Measurements from ENCODE around the gene UBR2. TPM values are rescaled to one million over a fixed set of nuclear protein-coding genes. Genes with fewer than 3 reads are reported as not detected.

UBR2 gene
- total and polyA plus RNA-seq, 2 of the 13 experiments (the other 11 are each of a cell fraction or from before 2014, with no cell fraction given), result 17.6 to 29.3 TPM

GRCh38 chr6:42550277-42550676 lies 13.6 kb upstream of the UBR2 start (continued):
- no peak for TF ChIP-seq FOXO4 (CRISPR knock-in tag; conservative IDR thresholded peaks at IDR 0.05)
- no peak for TF ChIP-seq DR1 (CRISPR knock-in tag; IDR thresholded peaks at IDR 0.05)
- TF ChIP-seq HBP1 (CRISPR knock-in tag; IDR thresholded peaks at IDR 0.05; ENCODE audit: low read depth), result no peak
- no peak for TF ChIP-seq ETV6 (CRISPR knock-in tag; conservative IDR thresholded peaks at IDR 0.05)
- no peak for TF ChIP-seq POLR2G (IDR thresholded peaks at IDR 0.05; ENCODE audit: low read depth, low read length)

GRCh38 chr6:42551217-42551616 lies 12.6 kb upstream of the UBR2 start:
- WGBS (ENCODE audit: low lambda C conversion rate), result 8% methylated on average over 1 of the region's 1 CpG
- no peak for TF ChIP-seq CCDC6 (CRISPR knock-in tag; IDR thresholded peaks at IDR 0.05)
- H3K27me3 ChIP-seq (ENCODE audit: control insufficient read depth in 1 of 2, insufficient read depth in 2 of 2, low read length in 2 of 2), result no peaks in the 10 kb centered on the region
- H4K20me1 ChIP-seq (ENCODE audit: insufficient read depth, low read length), result no peaks in the 10 kb centered on the region
- DNase-seq (ENCODE audit: low spot score) (no peak), ATAC-seq (no peak), FAIRE-seq (no peak)
- no peaks in the 10 kb centered on the region for H3K79me2 ChIP-seq (ENCODE audit: insufficient read depth, low read length)
- peaks cover 18% of the 10 kb centered on the region for H3K4me1 ChIP-seq (ENCODE audit: insufficient read depth, low read length)
- in situ Hi-C loops (cut with HindIII; ENCODE audit: extremely low pct_ligation_motif_present, low pct_unique_long_range_greater_than_20kb), result no loop called here
- H3K27ac ChIP-seq (ENCODE audit: extremely low read length, insufficient read depth, low read length), result no peak overlapping the region
- no peak overlapping the region for H3K4me2 ChIP-seq (ENCODE audit: low read depth, low read length)
- intact Hi-C loops (cut with micrococcal nuclease; ENCODE audit: unreplicated experiment), result no loop called here
- H3K9ac ChIP-seq (ENCODE audit: insufficient read depth, low read depth, low read length), result no peak overlapping the region
- ChIA-PET POLR2A (interaction anchor here (2.4 kb wide), 1 partner anchor 13 kb away, joined by 9 read pairs; the partner anchor contains the start of gene UBR2), CTCF (ENCODE audit: low intra/inter-chr PET ratio, low total read pairs) (no interaction called here)
- H3K36me3 ChIP-seq (replicated peaks in 1 of 2; ENCODE audit: control insufficient read depth in 1 of 2, insufficient read depth in 2 of 2, low read length in 2 of 2), result no peaks in the 10 kb centered on the region
- H3K4me3 ChIP-seq (replicated peaks in 1 of 3; ENCODE audit: insufficient read depth in 1 of 3, low read depth in 2 of 3, low read length in 3 of 3), result no peak overlapping the region
- no peak overlapping the region for H2AFZ ChIP-seq (ENCODE audit: low read length)
- BruUV-seq (replicated peaks), result no TSS peak
- H3K9me3 ChIP-seq (ENCODE audit: low read length), result no peaks in the 10 kb centered on the region
